ENCODE data around the gene CCDC90B. TPM values are rescaled to one million over a fixed set of nuclear protein-coding genes. Genes with fewer than 3 reads are reported as not detected.

Gene CCDC90B
- total RNA-seq, 1 donor, result 22.9 TPM

- no peak for DNase-seq (ENCODE audit: low read depth in 2 of 3, low spot score in 2 of 3)
Observed at GRCh38 chr11:83249445-83249844, 36.7 kb downstream of the CCDC90B start.

- peak in 2 of 3 donors; percentile 25 to 45 for DNase-seq (ENCODE audit: low read depth in 2 of 3, low spot score in 2 of 3)
Observed at GRCh38 chr11:83241291-83241946, 44.7 kb downstream of the CCDC90B start.

- no peak for DNase-seq (ENCODE audit: low read depth in 2 of 3, low spot score in 2 of 3)
Observed at GRCh38 chr11:83238111-83238510, 48.1 kb downstream of the CCDC90B start.

GRCh38 chr11:83235825-83236224, 50.3 kb downstream of the CCDC90B start:
- no peak for DNase-seq (ENCODE audit: low read depth in 2 of 3, low spot score in 2 of 3)

- no peak for DNase-seq (ENCODE audit: low read depth in 2 of 3, low spot score in 2 of 3)
Observed at GRCh38 chr11:83223457-83223856, 62.7 kb downstream of the CCDC90B start.

GRCh38 chr11:83222499-83222898, 63.7 kb downstream of the CCDC90B start:
- no peak for DNase-seq (ENCODE audit: low read depth in 2 of 3, low spot score in 2 of 3)

- DNase-seq (ENCODE audit: low read depth in 2 of 3, low spot score in 2 of 3), result no peak
Observed at GRCh38 chr11:83221694-83222093, 64.5 kb downstream of the CCDC90B start.

GRCh38 chr11:83220260-83220659, 65.9 kb downstream of the CCDC90B start:
- DNase-seq (ENCODE audit: low read depth in 2 of 3, low spot score in 2 of 3), result no peak

GRCh38 chr11:83219095-83219494, 67.1 kb downstream of the CCDC90B start:
- no peak for DNase-seq (ENCODE audit: low read depth in 2 of 3, low spot score in 2 of 3)

Small RNAs within 50 kb of the gene (small RNA-seq; reads per million reads assigned to genes)
- not detected for gene AP000873.5

Other genes with a start within 250 kb of the CCDC90B start
- 0.81 TPM for gene RAB30, start 214.5 kb downstream of the CCDC90B start, total RNA-seq
- gene PCF11, start 129.2 kb downstream of the CCDC90B start, total RNA-seq, result 47.7 TPM
- gene ANKRD42, start 92.7 kb downstream of the CCDC90B start, total RNA-seq, result 5.4 TPM

All from hematopoietic multipotent progenitor cell (in vitro differentiated cells).